Smooth muscle cell of trachea (primary cell): ENCODE results near the gene MYO9B. TPM values are rescaled to one million over a fixed set of nuclear protein-coding genes. Genes with fewer than 3 reads are reported as not detected.

Experiments
- total RNA-seq: library from RNA; depleted of rRNA; stranded (reverse); fragments of >200 nt; gene quantifications from 2 replicates; pipeline ENCODE4 v1.2.1, GENCODE V29; 2014

MYO9B gene
- total RNA-seq = 78.8 and 104 TPM in 2 replicates

GRCh38 chr19:17075035-17075863, at the start of gene MYO9B, which contains the start of gene HAUS8:
Gene MYO9B, plus strand, starts transcription at chr19:17075777. Its CDS starts 25,941 bp downstream, at chr19:17101718.
Gene HAUS8, minus strand, starts transcription at chr19:17075452. Its CDS starts 30 bp downstream, at chr19:17075422.

DNA sequence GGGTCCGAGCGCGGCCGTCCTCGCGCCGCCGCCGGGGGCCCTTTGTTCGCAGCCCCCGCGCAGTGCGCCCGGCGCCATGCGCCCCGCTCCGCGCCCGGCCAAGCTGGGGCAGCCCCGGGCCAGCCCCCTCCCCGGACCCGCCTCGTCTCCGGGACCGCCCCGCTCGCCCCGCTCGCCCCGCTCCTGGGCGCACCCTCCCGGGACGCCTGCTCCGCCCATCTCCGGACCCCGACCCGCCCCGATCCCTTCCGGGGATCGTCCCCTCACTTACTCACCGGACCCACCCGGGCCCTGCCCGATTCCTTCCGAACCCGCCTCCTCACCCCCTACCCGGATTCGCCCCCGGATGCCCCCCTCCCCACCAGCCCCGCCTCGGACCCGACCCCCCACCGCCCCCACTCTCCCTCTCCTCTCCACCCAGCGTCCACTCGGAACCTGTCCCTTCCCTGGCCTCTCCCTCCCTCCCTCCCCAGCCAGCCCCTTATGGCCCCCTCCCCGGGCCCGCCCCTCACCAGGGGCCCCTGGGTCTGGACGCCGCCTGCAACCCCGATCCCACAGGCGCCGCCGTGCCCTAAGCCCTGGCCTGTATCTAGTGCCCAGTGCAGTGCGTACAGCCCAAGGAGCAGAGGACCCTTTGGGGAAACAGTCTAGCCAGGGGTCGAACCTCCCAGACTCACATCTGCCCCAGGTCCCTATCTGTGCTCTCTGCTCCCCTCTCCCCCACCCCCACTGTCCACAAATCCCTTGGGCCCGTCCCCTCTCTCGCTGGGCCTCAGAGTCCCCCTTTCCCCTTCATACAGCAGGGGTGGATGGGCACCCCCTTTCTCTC, 48.7 kb upstream of the MYO9B start, which contains the start of gene CPAMD8:
CPAMD8 (minus strand) TSS at position 105 of the 829 bp plus-strand sequence. CDS start 168 bp downstream, outside the sequence.

DNA sequence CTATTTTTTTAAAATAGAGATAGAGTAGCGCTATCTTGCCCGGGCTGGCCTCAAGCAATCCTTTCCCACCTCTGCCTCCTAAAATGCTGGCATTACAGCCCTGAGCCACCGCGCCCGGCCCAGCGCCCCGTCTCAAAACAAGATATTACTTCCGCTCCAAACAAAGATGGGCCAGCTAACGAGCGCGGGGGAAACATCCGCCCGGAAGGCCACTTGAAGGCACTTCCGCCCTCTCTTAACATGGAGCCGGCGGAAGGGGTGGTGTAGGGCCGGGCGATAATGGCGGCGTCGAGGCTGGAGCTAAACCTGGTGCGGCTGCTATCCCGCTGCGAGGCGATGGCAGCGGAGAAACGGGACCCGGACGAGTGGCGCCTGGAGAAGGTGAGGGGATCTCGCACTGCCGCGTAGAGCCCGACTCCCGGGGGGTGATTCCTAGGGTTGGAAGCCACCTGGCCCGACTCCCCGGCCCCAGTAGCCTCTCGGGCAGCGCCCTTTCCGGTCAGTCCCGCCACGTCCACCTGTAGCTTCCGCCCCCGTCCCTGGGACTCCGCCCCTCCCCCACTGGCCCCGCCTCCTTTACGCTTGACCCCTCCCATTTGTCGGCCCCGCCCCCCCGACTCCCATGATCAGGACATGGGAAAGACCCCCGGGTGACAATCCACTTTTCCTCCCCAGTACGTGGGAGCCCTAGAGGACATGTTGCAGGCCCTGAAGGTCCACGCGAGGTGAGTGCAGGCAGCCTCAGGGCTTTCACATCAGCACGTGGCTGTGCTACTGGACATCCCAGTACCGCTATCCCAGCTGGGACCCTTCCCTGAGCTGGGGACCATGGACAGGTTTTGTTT, 139.8 kb downstream of the MYO9B start, which contains the start of gene USE1:
USE1 (plus strand) TSS at position 231 of the 845 bp plus-strand sequence; CDS start at position 280, 49 bp downstream.

GRCh38 chr19:17226002-17226933, 150.7 kb downstream of the MYO9B start, which contains the start of gene OCEL1:
Gene OCEL1, plus strand, starts transcription at chr19:17226226. Its CDS starts 22 bp downstream, at chr19:17226248.

GRCh38 chr19:17245535-17245984, 170.0 kb downstream of the MYO9B start, which contains the start of gene NR2F6:
Gene NR2F6, minus strand, starts transcription at chr19:17245919. Its CDS starts 699 bp downstream, at chr19:17245220.

Other genes with a start within 250 kb of the MYO9B start
- 32.3 and 44.0 TPM in 2 replicates for gene SIN3B, start 246.4 kb upstream of the MYO9B start, total RNA-seq
- 0.17 TPM in 1 of 2 replicates, not detected in the other for gene F2RL3, start 186.8 kb upstream of the MYO9B start, total RNA-seq
- gene CPAMD8, start 49.0 kb upstream of the MYO9B start, total RNA-seq = 0.44 and 3.5 TPM in 2 replicates
- gene HAUS8, start 325 bp upstream of the MYO9B start, total RNA-seq = 1.3 and 4.9 TPM in 2 replicates
- 17.9 and 25.5 TPM in 2 replicates for gene USE1, start 139.6 kb downstream of the MYO9B start, total RNA-seq
- gene OCEL1, start 150.4 kb downstream of the MYO9B start, total RNA-seq = 3.1 and 3.8 TPM in 2 replicates
- gene NR2F6, start 170.1 kb downstream of the MYO9B start, total RNA-seq = 34.8 and 67.5 TPM in 2 replicates
- gene USHBP1, start 189.0 kb downstream of the MYO9B start, total RNA-seq = 0.15 TPM in 1 of 2 replicates, not detected in the other
- 97.9 and 121 TPM in 2 replicates for gene BABAM1, start 191.7 kb downstream of the MYO9B start, total RNA-seq
- 0.17 and 0.44 TPM in 2 replicates for gene ANKLE1, start 206.1 kb downstream of the MYO9B start, total RNA-seq
- 19.3 and 21.0 TPM in 2 replicates for gene ABHD8, start 227.6 kb downstream of the MYO9B start, total RNA-seq
- 38.4 and 47.5 TPM in 2 replicates for gene MRPL34, start 230.1 kb downstream of the MYO9B start, total RNA-seq
- 12.2 and 12.9 TPM in 2 replicates for gene DDA1, start 233.8 kb downstream of the MYO9B start, total RNA-seq